Astrocyte of the spinal cord (primary cell): ENCODE measurements around the gene PAPPA2.
"Not testable (repeated sequence)": the region's sequence is repeated elsewhere in the genome, so short reads cannot be mapped to it uniquely, and the experiment has no call there.

Source experiments
- DNase-seq: peaks from one replicate; pipeline ENCODE4 v3.0.0; 2011; ENCODE audit warnings: low read depth, low spot score
- H3K4me3 ChIP-seq: 2 replicates; pipeline ENCODE4 v1.5.1; 2011; ENCODE audit warnings: low read depth, mild to moderate bottlenecking, low read length, moderate library complexity
- in situ Hi-C: cut with HindIII; loops from 2 replicates; pipeline ENCODE4 v1.10.0; 2017; ENCODE audit warnings: low sequenced_read_pairs
- TF ChIP-seq, protein P1 (sequence below): IDR thresholded peaks from 2 replicates; pipeline ENCODE4 v1.5.1; 2012; ENCODE audit warnings: low read depth, mild to moderate bottlenecking, low read length, inconsistent platforms

The PAPPA2 gene

DNA sequence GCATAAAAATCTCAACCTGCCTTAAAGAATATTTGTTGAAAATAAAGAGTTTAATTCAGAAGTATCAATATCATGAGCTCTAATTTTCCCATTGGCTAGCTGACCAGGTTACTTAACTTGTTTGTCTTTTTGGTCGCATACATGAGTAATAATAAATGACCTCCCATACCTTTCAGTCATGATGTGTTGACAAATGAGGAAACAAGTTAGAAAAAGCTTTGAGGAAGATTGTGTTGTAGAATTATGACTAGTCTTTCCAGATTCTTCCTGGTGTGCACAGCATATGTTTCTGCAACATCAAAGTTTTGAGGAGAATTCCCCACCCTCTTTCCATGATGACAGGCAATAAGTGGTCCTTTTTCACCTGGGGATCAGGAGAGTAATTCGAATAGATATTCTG is 17.6 kb upstream of the PAPPA2 start:
- TF ChIP-seq, protein P1, sequence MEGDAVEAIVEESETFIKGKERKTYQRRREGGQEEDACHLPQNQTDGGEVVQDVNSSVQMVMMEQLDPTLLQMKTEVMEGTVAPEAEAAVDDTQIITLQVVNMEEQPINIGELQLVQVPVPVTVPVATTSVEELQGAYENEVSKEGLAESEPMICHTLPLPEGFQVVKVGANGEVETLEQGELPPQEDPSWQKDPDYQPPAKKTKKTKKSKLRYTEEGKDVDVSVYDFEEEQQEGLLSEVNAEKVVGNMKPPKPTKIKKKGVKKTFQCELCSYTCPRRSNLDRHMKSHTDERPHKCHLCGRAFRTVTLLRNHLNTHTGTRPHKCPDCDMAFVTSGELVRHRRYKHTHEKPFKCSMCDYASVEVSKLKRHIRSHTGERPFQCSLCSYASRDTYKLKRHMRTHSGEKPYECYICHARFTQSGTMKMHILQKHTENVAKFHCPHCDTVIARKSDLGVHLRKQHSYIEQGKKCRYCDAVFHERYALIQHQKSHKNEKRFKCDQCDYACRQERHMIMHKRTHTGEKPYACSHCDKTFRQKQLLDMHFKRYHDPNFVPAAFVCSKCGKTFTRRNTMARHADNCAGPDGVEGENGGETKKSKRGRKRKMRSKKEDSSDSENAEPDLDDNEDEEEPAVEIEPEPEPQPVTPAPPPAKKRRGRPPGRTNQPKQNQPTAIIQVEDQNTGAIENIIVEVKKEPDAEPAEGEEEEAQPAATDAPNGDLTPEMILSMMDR, result no peak
- no peak for DNase-seq
- in situ Hi-C loops, result no loop called here
- H3K4me3 ChIP-seq, result no peak overlapping the region

DNA sequence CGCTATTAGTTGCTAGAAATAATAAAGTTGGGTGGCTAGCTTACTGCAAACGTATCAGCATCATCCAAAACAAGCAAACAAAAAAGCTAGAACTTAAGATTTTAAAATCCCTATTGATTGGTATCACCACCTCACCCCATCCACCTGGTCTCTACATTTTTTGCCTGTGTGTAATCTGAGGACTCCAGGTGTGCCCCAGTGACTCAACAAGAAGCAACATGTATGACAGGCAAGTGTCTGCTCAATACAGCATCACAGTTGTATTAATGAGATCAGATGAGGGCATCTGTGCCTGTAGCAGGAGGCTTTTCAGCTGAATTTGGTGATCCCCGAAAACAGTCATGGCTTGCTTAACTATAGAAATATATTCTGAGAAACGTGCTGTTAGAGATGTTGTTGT is 14.6 kb upstream of the PAPPA2 start:
- DNase-seq, result no peak
- in situ Hi-C loops, result no loop called here

DNA sequence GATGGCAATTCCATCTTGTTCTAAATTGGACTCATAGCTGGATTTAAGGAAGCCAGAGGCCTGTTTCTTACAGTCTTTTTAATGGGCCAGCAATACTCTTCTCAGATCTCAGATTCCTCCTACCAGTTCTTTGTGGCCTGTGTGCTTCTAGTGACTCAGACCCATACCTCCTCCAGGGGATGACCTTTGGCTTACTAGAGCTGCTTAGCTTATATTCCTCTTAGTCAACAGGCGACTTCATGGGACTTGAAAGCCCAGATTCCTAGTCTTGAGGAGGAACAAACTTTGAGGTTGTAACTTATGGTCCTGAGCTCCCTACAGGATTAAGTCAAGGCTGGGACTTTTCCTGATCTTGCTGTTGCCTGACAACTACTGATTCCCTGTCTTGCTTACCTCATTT is 12.4 kb upstream of the PAPPA2 start:
- no peak overlapping the region for H3K4me3 ChIP-seq
- in situ Hi-C loops, result no loop called here
- DNase-seq, result no peak
- TF ChIP-seq, protein P1, result no peak

More for the DNA sequence above, 14.6 kb upstream of the PAPPA2 start:
- TF ChIP-seq, protein P1, result no peak
- H3K4me3 ChIP-seq, result no peak overlapping the region

DNA sequence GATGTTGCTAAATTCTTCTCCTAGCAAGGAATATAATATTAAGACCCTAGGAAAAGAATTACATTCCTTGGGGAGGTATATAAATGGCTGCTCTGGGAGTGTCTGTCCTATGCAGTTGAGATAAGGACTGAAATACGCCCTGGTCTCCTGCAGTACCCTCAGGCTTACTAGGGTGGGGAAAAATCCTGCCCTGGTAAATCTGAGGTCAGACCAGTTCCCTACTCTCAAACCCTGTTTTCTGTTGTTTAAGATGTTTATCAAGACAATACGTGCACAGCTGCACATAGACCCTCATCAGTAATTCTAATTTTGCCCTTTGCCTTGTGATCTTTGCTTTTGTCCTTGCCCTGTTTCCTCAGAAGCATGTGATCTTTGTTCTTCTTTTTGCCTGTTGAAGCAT is 11.2 kb upstream of the PAPPA2 start:
- in situ Hi-C loops, H3K4me3 ChIP-seq, DNase-seq: not testable (repeated sequence)

DNA sequence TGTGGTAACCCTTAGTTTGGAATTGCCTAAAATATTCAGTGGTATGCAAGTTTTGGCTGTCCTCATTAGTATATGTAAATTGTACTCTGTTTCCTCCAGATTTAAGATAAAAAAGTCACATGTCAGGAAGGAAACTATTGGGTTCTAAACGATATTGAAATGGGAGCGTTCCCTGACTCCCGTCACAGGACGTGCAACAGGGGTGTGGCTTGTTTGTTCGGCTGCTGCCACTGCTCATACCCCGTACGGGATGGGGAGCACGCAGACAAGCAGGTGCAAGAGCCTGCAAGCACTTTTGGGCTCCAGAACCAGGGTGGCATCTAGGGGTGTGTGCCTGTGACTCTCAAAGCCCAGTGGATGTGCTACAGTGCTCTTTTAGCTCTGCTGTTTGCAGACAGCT is 6.2 kb upstream of the PAPPA2 start:
- no peak overlapping the region for H3K4me3 ChIP-seq
- TF ChIP-seq, protein P1, result no peak
- in situ Hi-C loops, result no loop called here
- no peak for DNase-seq

DNA sequence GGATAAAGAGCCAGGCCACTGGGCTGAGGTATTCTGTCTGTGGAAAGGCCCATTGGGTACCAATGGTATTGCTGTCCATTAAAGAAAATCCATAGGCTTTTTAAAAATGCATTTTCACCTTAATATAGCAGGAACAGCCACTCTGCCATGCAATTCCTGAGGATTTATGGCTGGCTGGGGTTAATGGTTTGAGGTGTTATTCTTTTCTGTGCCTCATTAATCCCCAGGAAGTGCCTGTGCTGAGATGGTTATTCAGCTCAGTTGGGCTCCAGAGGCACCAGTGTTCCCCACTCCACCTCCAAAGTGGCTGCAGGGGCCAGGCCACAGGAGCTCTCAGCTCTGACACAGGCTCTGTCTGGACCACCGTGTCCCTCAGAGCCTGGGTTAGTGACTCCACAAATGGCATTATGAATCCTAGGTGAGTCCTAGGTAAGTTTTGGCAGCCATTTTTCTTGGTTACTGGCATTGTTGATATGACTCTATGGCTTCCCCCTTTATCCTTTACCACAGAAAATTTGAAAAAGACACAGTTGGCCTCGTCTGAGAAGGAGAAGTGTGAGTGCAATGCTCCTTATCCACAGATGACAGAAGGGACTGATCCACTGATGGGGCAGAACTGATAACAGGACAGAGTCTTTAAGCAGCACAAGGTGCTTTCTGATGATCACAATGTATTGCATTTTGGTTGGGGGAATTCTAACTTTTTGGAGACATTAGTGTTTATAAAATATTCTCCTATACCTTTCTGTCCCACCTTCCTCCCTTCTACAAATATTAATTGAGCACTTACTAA is 2.2 kb upstream of the PAPPA2 start:
- no peak overlapping the region for H3K4me3 ChIP-seq
- TF ChIP-seq, protein P1, result no peak
- DNase-seq, result no peak
- in situ Hi-C loops, result no loop called here

DNA sequence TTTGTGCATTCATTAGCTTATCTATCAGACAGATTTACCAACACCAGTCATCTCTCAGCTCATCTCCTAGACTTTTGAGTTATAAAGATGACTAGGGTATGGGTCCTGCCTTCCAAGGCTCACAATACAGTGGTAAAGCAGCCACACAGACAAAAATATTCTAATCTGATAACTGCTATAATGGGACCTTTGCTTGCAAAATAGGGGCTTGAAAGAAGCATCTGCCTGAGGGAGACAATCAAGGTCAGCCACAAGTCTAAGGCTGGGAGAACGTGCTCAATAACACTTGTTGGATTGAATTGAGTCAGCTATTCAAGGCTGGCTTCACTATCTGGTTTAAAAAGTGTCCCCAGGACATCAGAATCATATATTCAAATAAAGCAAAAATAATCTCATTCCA is 1.4 kb upstream of the PAPPA2 start:
- no peak for DNase-seq
- in situ Hi-C loops, result no loop called here
- H3K4me3 ChIP-seq, result no peak overlapping the region
- TF ChIP-seq, protein P1, result no peak
